K562 (cell line): ENCODE measurements around the gene DHRS12.
"Not testable (repeated sequence)": the region's sequence is repeated elsewhere in the genome, so short reads cannot be mapped to it uniquely, and the experiment has no call there.

Experiments used
- ESRRA ChIP-seq: fragments of 450-650 bp; IDR thresholded peaks from 2 replicates; pipeline ENCODE4 v1.6.1; 2014; ENCODE audit warnings: low read depth, mild to moderate bottlenecking, moderate library complexity, borderline replicate concordance
- FOS ChIP-seq: IDR thresholded peaks from 3 replicates; pipeline ENCODE4 v1.6.1; 2011; ENCODE audit not compliant: insufficient read length; ENCODE audit errors: extremely low read depth
- POLR2AphosphoS5 ChIP-seq: IDR thresholded peaks from 2 replicates; pipeline ENCODE4 v1.6.1; 2011; ENCODE audit warnings: mild to moderate bottlenecking, low read depth, low read length, moderate library complexity; ENCODE audit not compliant: control insufficient read depth, insufficient read depth
- SNIP1 ChIP-seq: fragments of 450-650 bp; IDR thresholded peaks from 2 replicates; pipeline ENCODE4 v1.7.1; 2017; ENCODE audit warnings: low read depth, mild to moderate bottlenecking
- SREBF2 ChIP-seq: sonication (generic); formaldehyde crosslinking; IDR thresholded peaks from 2 replicates; pipeline ENCODE4 v1.4.0; 2020; ENCODE audit warnings: mild to moderate bottlenecking, missing genetic modification reagents
- SRF ChIP-seq, 2 experiments: fragments of 250-450, 450-650 bp in 1 of 2; sonication (Bioruptor Pico) in 1 of 2; sonication (generic) in 1 of 2; formaldehyde crosslinking; IDR thresholded peaks; 2 replicates each; pipeline versions ENCODE4 v1.5.0 to v1.5.1; 2020 to 2022; ENCODE audit warnings: mild to moderate bottlenecking in 1 of 2, missing genetic modification reagents in 1 of 2
- USF1 ChIP-seq: sonication (generic); formaldehyde crosslinking; IDR thresholded peaks from 2 replicates; pipeline ENCODE4 v1.9.0; 2022; ENCODE audit warnings: mild to moderate bottlenecking, missing genetic modification reagents
- ZNF253 ChIP-seq: fragments of 250-450 bp; sonication (Bioruptor Pico); conservative IDR thresholded peaks from 2 replicates; pipeline ENCODE4 v1.6.1; 2021; ENCODE audit warnings: mild to moderate bottlenecking
- TF ChIP-seq, protein P1 (sequence below), 3 experiments: IDR thresholded peaks in 2 of 3; conservative IDR thresholded peaks in 1 of 3; 2 replicates each; pipeline ENCODE4 v1.5.1; 2011 to 2012; ENCODE audit warnings: low read length in 3 of 3, mild to moderate bottlenecking in 3 of 3, control low read depth in 2 of 3, improper control_type of control experiment in 1 of 3, inconsistent platforms in 1 of 3, low read depth in 1 of 3, mixed read lengths in 1 of 3, moderate library complexity in 1 of 3; ENCODE audit not compliant: insufficient read depth in 2 of 3

- not testable (repeated sequence) for TF ChIP-seq SRF (CRISPR knock-in tag; IDR thresholded peaks at IDR 0.05); SREBF2 (CRISPR knock-in tag); SNIP1; ESRRA; POLR2AphosphoS5; ZNF253; FOS; USF1 (CRISPR knock-in tag)
- TF ChIP-seq, protein P1, sequence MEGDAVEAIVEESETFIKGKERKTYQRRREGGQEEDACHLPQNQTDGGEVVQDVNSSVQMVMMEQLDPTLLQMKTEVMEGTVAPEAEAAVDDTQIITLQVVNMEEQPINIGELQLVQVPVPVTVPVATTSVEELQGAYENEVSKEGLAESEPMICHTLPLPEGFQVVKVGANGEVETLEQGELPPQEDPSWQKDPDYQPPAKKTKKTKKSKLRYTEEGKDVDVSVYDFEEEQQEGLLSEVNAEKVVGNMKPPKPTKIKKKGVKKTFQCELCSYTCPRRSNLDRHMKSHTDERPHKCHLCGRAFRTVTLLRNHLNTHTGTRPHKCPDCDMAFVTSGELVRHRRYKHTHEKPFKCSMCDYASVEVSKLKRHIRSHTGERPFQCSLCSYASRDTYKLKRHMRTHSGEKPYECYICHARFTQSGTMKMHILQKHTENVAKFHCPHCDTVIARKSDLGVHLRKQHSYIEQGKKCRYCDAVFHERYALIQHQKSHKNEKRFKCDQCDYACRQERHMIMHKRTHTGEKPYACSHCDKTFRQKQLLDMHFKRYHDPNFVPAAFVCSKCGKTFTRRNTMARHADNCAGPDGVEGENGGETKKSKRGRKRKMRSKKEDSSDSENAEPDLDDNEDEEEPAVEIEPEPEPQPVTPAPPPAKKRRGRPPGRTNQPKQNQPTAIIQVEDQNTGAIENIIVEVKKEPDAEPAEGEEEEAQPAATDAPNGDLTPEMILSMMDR (IDR thresholded peaks at IDR 0.05 in 2 of 3, conservative IDR thresholded peaks at IDR 0.05 in 1 of 3; ENCODE audit: insufficient read depth in 2 of 3, low read depth in 1 of 3, low read length in 3 of 3), result not testable (repeated sequence)
These were observed 20.7 kb upstream of the DHRS12 start for GRCh38 chr13:51824712-51825111.
